NB4 (cell line): ENCODE data around the gene EEF1AKMT2.

Experiments
- MYC ChIP-seq: IDR thresholded peaks from 2 replicates; pipeline ENCODE4 v1.6.1; 2011; ENCODE audit warnings: low read depth, low read length
- POLR2A ChIP-seq: IDR thresholded peaks from 2 replicates; pipeline ENCODE4 v1.6.1; 2011; ENCODE audit warnings: mild to moderate bottlenecking; ENCODE audit not compliant: insufficient read length; ENCODE audit errors: extremely low read depth
- TF ChIP-seq, protein P1 (sequence below): IDR thresholded peaks from one replicate; pipeline ENCODE4 v1.5.1; 2012; ENCODE audit warnings: low read depth, low read length
- TF ChIP-seq, protein P2 (sequence below): IDR thresholded peaks from 2 replicates; pipeline ENCODE4 v1.6.1; 2011; ENCODE audit warnings: low read depth, low read length

DNA sequence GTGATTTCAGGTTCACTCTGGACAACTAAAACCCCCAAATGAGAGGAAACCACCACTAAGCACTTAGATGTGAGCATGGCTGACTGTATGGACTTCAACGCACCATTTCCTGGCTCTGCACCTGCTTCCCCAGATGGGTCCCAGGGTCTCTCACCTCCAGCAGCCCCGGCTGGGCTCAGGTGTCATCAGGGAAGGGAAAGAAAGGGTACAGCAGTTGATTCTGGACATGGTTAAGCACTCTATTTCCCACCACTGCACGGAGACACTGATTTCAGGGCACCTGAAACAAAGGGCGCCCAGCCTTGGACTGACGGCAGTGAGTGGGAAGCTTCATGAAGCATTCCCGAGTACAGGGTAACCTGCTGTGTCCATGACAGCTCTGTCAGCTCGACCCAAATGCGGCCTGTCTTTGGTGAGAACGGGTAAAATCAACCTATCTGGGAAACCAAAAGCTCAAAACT, 66.5 kb downstream of the EEF1AKMT2 start:
- TF ChIP-seq, protein P1, sequence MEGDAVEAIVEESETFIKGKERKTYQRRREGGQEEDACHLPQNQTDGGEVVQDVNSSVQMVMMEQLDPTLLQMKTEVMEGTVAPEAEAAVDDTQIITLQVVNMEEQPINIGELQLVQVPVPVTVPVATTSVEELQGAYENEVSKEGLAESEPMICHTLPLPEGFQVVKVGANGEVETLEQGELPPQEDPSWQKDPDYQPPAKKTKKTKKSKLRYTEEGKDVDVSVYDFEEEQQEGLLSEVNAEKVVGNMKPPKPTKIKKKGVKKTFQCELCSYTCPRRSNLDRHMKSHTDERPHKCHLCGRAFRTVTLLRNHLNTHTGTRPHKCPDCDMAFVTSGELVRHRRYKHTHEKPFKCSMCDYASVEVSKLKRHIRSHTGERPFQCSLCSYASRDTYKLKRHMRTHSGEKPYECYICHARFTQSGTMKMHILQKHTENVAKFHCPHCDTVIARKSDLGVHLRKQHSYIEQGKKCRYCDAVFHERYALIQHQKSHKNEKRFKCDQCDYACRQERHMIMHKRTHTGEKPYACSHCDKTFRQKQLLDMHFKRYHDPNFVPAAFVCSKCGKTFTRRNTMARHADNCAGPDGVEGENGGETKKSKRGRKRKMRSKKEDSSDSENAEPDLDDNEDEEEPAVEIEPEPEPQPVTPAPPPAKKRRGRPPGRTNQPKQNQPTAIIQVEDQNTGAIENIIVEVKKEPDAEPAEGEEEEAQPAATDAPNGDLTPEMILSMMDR, result no peak
- TF ChIP-seq, protein P2, sequence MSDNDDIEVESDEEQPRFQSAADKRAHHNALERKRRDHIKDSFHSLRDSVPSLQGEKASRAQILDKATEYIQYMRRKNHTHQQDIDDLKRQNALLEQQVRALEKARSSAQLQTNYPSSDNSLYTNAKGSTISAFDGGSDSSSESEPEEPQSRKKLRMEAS, result no peak
- no peak for TF ChIP-seq POLR2A
- TF ChIP-seq MYC, result no peak
